22Rv1 (cell line): ENCODE results near the gene MINDY3.

Experiments used
- ZFX ChIP-seq: fragments of 450-650 bp; IDR thresholded peaks from 2 replicates; pipeline ENCODE4 v1.6.1; 2017; ENCODE audit warnings: antibody characterized with exemption, borderline replicate concordance
- TF ChIP-seq, protein P1 (sequence below): fragments of 450-650 bp; IDR thresholded peaks from 2 replicates; pipeline ENCODE4 v1.5.1; 2017; ENCODE audit warnings: mild to moderate bottlenecking

DNA sequence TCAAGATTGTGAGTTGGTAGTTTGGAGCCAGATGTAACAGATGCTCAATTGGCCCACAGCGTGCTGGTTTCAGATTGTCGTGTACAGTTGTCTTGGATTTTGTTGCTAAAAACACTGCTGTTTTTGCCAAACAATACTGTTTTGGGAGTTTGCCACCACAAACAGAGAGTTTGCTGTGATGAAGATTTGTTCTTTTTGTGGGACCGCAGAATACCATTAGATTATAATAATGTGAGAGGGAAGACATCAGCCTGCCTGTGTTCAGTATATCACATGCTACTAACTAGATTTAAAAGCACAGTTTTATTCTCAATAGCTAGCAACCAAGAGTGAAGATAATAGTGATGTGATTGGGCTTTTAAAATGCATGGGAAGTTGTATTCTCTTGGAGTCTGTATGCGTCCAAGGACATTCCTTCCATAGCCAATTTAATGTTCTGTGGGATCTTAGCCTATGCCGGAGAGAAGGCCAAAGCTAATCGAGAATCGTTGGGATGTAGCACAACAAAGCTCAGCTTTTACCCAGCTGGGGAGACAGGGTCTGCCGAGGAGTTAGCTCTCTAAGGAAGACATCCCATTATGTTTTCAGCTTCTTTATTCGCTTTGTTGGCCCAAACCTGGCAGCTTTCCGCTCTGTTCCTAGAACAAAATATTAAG, 121.9 kb downstream of the MINDY3 start:
- TF ChIP-seq, protein P1, sequence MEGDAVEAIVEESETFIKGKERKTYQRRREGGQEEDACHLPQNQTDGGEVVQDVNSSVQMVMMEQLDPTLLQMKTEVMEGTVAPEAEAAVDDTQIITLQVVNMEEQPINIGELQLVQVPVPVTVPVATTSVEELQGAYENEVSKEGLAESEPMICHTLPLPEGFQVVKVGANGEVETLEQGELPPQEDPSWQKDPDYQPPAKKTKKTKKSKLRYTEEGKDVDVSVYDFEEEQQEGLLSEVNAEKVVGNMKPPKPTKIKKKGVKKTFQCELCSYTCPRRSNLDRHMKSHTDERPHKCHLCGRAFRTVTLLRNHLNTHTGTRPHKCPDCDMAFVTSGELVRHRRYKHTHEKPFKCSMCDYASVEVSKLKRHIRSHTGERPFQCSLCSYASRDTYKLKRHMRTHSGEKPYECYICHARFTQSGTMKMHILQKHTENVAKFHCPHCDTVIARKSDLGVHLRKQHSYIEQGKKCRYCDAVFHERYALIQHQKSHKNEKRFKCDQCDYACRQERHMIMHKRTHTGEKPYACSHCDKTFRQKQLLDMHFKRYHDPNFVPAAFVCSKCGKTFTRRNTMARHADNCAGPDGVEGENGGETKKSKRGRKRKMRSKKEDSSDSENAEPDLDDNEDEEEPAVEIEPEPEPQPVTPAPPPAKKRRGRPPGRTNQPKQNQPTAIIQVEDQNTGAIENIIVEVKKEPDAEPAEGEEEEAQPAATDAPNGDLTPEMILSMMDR: no peak
- no peak for TF ChIP-seq ZFX
